ENCODE data around the gene GDF7.

GRCh38 chr2:20664071-20664390, 2.9 kb upstream of the GDF7 start:
- TF ChIP-seq TEAD4 (IDR thresholded peaks at IDR 0.05) (no peak), MAX (IDR thresholded peaks at IDR 0.05) (no peak), TAF1 (IDR thresholded peaks at IDR 0.05; ENCODE audit: low read depth) (no peak), TCF12 (IDR thresholded peaks at IDR 0.05; ENCODE audit: low read depth) (no peak), EP300 (IDR thresholded peaks at IDR 0.05; ENCODE audit: borderline replicate concordance) (no peak)

All from Ishikawa (cell line).